ENCODE measurements around the gene RAD17.
"Not testable (repeated sequence)": the region's sequence is repeated elsewhere in the genome, so short reads cannot be mapped to it uniquely, and the experiment has no call there.

The RAD17 gene

GRCh38 chr5:69404659-69405330, 35.2 kb downstream of the RAD17 start:
- DNase-seq, result no peak

- peak; percentile 60 for DNase-seq
Measured at GRCh38 chr5:69414885-69415583, 45.4 kb downstream of the RAD17 start, which contains the start of gene MARVELD2. TSS of gene MARVELD2 (plus strand) at chr5:69415116. CDS start at chr5:69419386, 4,270 bp downstream.

GRCh38 chr5:69415584-69415958, 46.0 kb downstream of the RAD17 start:
- no peak for DNase-seq

- DNase-seq, result no peak
Measured at GRCh38 chr5:69416180-69416579, 46.6 kb downstream of the RAD17 start.

- no peak for DNase-seq
Measured at GRCh38 chr5:69416699-69417098, 47.1 kb downstream of the RAD17 start.

GRCh38 chr5:69418554-69418953, 48.9 kb downstream of the RAD17 start:
- no peak for DNase-seq

- DNase-seq, result no peak
Measured at GRCh38 chr5:69431424-69432303, 62.0 kb downstream of the RAD17 start.

- DNase-seq, result peak; percentile 36
Measured at GRCh38 chr5:69432412-69433206, 63.0 kb downstream of the RAD17 start.

GRCh38 chr5:69435276-69435884, 65.8 kb downstream of the RAD17 start:
- DNase-seq, result not testable (repeated sequence)

GRCh38 chr5:69444127-69444754, 74.6 kb downstream of the RAD17 start:
- DNase-seq, result no peak

- no peak for DNase-seq
Measured at GRCh38 chr5:69449511-69449910, 79.9 kb downstream of the RAD17 start.

GRCh38 chr5:69450116-69450515, 80.5 kb downstream of the RAD17 start:
- peak; percentile 87 for DNase-seq

- DNase-seq, result not testable (repeated sequence)
Measured at GRCh38 chr5:69450527-69450926, 80.9 kb downstream of the RAD17 start.

GRCh38 chr5:69451941-69452647, 82.5 kb downstream of the RAD17 start:
- no peak for DNase-seq

GRCh38 chr5:69453487-69453886, 83.9 kb downstream of the RAD17 start:
- not testable (repeated sequence) for DNase-seq

- DNase-seq, result peak; percentile 11
Measured at GRCh38 chr5:69454460-69455249, 85.0 kb downstream of the RAD17 start.

- not testable (repeated sequence) for DNase-seq
Measured at GRCh38 chr5:69455428-69455988, 85.9 kb downstream of the RAD17 start.

- no peak for DNase-seq
Measured at GRCh38 chr5:69462170-69462569, 92.6 kb downstream of the RAD17 start.
